Omental fat pad (tissue), 4 donors: ENCODE results near the gene CELF3. TPM values are rescaled to one million over a fixed set of nuclear protein-coding genes. Genes with fewer than 3 reads are reported as not detected.

Experiments
- ATAC-seq: fragments of 150-250 bp; one replicate; pipeline ENCODE4 v1.9.1; 2016; ENCODE audit warnings: mild to moderate bottlenecking, moderate library complexity; ENCODE audit not compliant: low FRiP score
- DNase-seq: peaks from one replicate; pipeline ENCODE4 v3.0.0-alpha.2; 2019; ENCODE audit warnings: low spot score
- total RNA-seq, 4 donors: library from RNA; depleted of rRNA; stranded (reverse); fragments of >200 nt; gene quantifications; one replicate each; pipeline ENCODE4 v1.1.0, GENCODE V29; 2016
- TF ChIP-seq, protein P1 (sequence below), 3 donors: fragments of 450-650 bp; IDR thresholded peaks; one replicate each; pipeline ENCODE4 v1.5.1; 2016 to 2017; ENCODE audit warnings: antibody characterized with exemption in 3 of 3, mild to moderate bottlenecking in 3 of 3, moderate library complexity in 2 of 3

CELF3 gene
- not detected for total RNA-seq

- no peak for DNase-seq
- TF ChIP-seq, protein P1, sequence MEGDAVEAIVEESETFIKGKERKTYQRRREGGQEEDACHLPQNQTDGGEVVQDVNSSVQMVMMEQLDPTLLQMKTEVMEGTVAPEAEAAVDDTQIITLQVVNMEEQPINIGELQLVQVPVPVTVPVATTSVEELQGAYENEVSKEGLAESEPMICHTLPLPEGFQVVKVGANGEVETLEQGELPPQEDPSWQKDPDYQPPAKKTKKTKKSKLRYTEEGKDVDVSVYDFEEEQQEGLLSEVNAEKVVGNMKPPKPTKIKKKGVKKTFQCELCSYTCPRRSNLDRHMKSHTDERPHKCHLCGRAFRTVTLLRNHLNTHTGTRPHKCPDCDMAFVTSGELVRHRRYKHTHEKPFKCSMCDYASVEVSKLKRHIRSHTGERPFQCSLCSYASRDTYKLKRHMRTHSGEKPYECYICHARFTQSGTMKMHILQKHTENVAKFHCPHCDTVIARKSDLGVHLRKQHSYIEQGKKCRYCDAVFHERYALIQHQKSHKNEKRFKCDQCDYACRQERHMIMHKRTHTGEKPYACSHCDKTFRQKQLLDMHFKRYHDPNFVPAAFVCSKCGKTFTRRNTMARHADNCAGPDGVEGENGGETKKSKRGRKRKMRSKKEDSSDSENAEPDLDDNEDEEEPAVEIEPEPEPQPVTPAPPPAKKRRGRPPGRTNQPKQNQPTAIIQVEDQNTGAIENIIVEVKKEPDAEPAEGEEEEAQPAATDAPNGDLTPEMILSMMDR (IDR thresholded peaks at IDR 0.05) = no peak
- no peak for ATAC-seq
Measured at GRCh38 chr1:151716771-151717631, at the start of gene CELF3. Gene CELF3 (minus strand): TSS chr1:151716803. CDS start chr1:151716020, 783 bp downstream.

DNA sequence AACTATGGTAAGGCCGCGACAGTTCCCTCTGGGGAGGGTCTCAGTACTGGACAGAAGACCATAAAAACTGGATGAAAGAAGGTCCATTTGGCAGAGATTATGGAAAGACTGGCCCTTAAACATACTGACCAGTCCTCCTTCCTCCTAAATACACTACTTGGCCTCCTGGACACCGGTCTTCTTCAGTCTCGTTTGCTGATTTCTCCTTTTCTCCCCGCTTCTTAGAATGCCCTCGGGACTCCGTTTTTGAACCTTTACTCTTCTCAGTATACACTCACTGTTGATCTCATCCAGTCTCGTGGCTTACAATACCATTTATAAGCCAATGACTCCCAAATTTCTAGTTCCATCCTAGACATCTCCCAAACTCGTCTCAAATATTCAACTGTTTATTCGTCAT, 47.4 kb upstream of the CELF3 start:
- ATAC-seq = no peak
- TF ChIP-seq, protein P1 (IDR thresholded peaks at IDR 0.05) = no peak
- DNase-seq = no peak

DNA sequence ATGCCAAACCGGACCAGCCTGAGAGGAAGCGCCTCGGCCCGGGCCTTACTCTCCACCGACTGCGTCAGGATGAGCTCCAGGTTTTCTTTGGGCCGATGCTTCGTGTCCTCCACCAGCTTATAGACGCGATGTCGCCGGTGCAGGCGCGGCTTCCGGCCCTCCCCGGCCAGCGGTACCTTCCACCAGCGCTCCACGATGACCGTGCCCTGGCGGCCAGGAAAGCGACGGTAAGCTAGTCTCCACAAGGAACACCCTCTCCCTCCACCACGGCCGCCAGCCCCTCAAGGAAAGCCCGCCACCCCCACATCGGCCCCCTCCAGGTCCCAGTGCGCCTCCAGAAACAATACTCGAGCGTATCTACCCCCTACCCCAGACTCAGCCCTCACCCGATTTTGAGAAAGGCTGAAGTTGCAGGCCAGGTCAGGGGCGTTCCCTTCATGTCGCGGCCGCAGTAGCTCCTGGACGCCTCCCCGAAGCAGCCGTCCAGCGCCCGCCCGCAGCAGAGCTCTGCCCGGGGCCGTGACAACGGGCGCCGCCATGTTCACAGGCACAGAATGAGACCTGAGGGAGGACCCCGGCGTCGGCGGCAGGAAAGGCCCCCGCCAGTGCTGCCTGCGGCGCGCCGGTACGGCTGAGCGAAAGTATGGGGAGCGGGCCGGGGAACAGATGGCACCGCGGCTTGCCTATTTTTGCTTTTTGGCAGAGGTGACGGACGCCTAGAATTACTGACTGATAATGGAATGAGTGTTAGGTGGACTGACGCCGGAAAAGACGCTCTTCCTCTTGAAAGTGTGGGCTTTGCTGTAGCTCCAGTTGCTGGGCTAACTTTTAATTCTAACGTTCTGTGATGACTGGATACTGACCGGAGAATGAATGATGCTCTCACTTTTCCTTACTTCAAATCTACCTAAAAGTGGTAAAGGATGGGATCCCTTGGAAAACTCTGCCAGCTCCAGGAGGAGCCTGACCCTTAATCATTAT, 46.6 kb upstream of the CELF3 start, which contains the start of gene MRPL9:
Gene MRPL9, minus strand, starts transcription at position 556 of the 981 bp plus-strand sequence. Its CDS starts 17 bp downstream, at position 539.
- peak; percentile 40 for DNase-seq
- ATAC-seq = peak; percentile 92

DNA sequence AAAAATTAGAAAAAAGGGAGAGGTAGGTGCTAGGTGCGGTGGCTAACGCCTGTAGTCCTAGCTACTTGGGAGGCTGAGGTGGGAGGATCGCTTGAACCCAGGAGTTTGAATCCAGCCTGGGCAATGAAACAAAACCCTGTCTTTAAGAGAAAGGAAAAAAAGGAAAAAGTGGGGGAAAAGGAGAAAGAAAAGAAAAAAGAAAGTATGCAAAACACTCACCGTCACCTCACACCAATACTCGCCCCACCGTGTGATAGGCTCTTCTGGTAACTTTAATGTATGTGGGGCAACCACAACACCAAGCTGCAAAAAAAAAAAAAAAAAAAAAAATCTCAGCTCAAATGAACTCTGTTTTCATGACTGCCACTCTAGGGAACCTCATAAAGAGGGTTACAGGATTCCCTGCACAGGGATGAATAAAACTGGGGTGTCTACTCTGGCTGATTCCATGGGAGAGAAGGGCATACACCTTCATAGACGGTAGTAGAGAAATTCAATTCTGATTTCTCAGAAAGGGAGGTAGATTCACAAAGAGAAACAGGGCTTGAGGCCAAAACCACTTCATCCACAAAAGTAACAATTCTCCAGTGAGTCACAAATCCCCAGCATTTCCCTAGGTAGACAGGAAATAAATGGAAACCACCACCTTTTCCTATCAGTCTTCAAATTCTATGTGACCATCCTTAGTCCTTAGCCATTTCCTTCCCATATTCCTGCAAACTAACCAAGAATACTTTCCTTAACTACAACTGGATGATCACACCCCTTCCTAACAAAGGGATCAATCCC, 44.2 kb upstream of the CELF3 start:
- TF ChIP-seq, protein P1 (IDR thresholded peaks at IDR 0.05) = no peak
- DNase-seq (no peak), ATAC-seq (no peak)

More for the DNA sequence above, 46.6 kb upstream of the CELF3 start, which contains the start of gene MRPL9:
- TF ChIP-seq, protein P1 (IDR thresholded peaks at IDR 0.05) = no peak

DNA sequence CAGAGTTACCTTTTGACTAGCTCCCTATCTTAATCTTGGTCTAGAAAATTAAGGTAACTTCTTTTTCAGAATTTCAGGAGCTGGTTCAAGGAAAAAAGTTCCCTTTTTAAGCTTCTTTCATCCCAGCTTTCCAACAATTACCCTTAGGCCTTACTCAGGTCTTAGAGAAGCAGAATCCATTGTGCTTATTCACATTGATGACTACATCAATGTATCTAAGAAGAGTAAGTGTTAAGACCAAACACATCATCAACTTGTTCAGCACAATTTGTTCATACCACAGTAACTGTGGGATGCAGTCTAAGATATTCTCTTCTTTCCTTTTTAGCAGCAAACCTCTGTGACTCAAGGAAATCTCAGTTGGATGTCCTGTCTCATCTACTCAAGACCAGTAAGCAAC, 42.6 kb upstream of the CELF3 start:
- no peak for DNase-seq
- TF ChIP-seq, protein P1 (IDR thresholded peaks at IDR 0.05) = no peak
- no peak for ATAC-seq

GRCh38 chr1:151756291-151756690, 39.7 kb upstream of the CELF3 start:
- no peak for DNase-seq
- TF ChIP-seq, protein P1 (IDR thresholded peaks at IDR 0.05) = no peak
- ATAC-seq = no peak
